ENCODE results near the gene GRHL1.
A peak's percentile ranks its signal among the peaks of the same experiment; 100 is the strongest.

Gene GRHL1

GRCh38 chr2:9971890-9972289 lies 20.4 kb downstream of the GRHL1 start:
- no peak for DNase-seq (ENCODE audit: low spot score)
- Mint-ChIP-seq H3K27ac (no peak overlapping the region), H3K4me1 (ENCODE audit: low read depth) (peaks cover 4% of the 10 kb centered on the region), H3K9me3 (no peaks in the 10 kb centered on the region), H3K36me3 (ENCODE audit: low read depth) (no peaks in the 10 kb centered on the region), H3K4me3 (no peak overlapping the region), H3K27me3 (ENCODE audit: low read depth) (no peaks in the 10 kb centered on the region)

- Mint-ChIP-seq H3K27ac (no peak overlapping the region), H3K4me3 (no peak overlapping the region)
Observed at GRCh38 chr2:9972621-9973479, 21.4 kb downstream of the GRHL1 start.

GRCh38 chr2:9973690-9974089 lies 22.2 kb downstream of the GRHL1 start:
- no peaks in the 10 kb centered on the region for H3K27me3 Mint-ChIP-seq (ENCODE audit: low read depth)
- peaks cover 4% of the 10 kb centered on the region for H3K4me1 Mint-ChIP-seq (ENCODE audit: low read depth)
- no peak for DNase-seq (ENCODE audit: low spot score)
- no peaks in the 10 kb centered on the region for H3K36me3 Mint-ChIP-seq (ENCODE audit: low read depth)
- no peak overlapping the region for H3K4me3 Mint-ChIP-seq
- H3K27ac Mint-ChIP-seq = no peak overlapping the region
- no peaks in the 10 kb centered on the region for H3K9me3 Mint-ChIP-seq

More at GRCh38 chr2:9972621-9973479, 21.4 kb downstream of the GRHL1 start:
- no peaks in the 10 kb centered on the region for H3K36me3 Mint-ChIP-seq (ENCODE audit: low read depth)
- no peaks in the 10 kb centered on the region for H3K9me3 Mint-ChIP-seq
- peak; percentile 32 for DNase-seq (ENCODE audit: low spot score)
- H3K27me3 Mint-ChIP-seq (ENCODE audit: low read depth) = no peaks in the 10 kb centered on the region
- H3K4me1 Mint-ChIP-seq (ENCODE audit: low read depth) = peaks cover 4% of the 10 kb centered on the region

GRCh38 chr2:9974343-9974742 lies 22.9 kb downstream of the GRHL1 start:
- Mint-ChIP-seq H3K36me3 (ENCODE audit: low read depth) (no peaks in the 10 kb centered on the region), H3K27me3 (ENCODE audit: low read depth) (no peaks in the 10 kb centered on the region), H3K27ac (no peak overlapping the region), H3K4me3 (no peak overlapping the region), H3K4me1 (ENCODE audit: low read depth) (peaks cover 4% of the 10 kb centered on the region), H3K9me3 (no peaks in the 10 kb centered on the region)
- no peak for DNase-seq (ENCODE audit: low spot score)

- no peak overlapping the region for H3K4me3 Mint-ChIP-seq
Observed at GRCh38 chr2:9975328-9975727, 23.8 kb downstream of the GRHL1 start.

GRCh38 chr2:9975805-9976447 lies 24.4 kb downstream of the GRHL1 start:
- Mint-ChIP-seq H3K36me3 (ENCODE audit: low read depth) (no peaks in the 10 kb centered on the region), H3K4me3 (no peak overlapping the region), H3K4me1 (ENCODE audit: low read depth) (peaks cover 12% of the 10 kb centered on the region), H3K9me3 (no peaks in the 10 kb centered on the region), H3K27me3 (ENCODE audit: low read depth) (peaks cover 7% of the 10 kb centered on the region), H3K27ac (peak overlapping the region; percentile 35)
- DNase-seq (ENCODE audit: low spot score) = peak; percentile 64

More at GRCh38 chr2:9975328-9975727, 23.8 kb downstream of the GRHL1 start:
- no peaks in the 10 kb centered on the region for H3K9me3 Mint-ChIP-seq
- H3K27ac Mint-ChIP-seq = no peak overlapping the region
- peaks cover 2% of the 10 kb centered on the region for H3K27me3 Mint-ChIP-seq (ENCODE audit: low read depth)
- H3K4me1 Mint-ChIP-seq (ENCODE audit: low read depth) = peaks cover 8% of the 10 kb centered on the region
- H3K36me3 Mint-ChIP-seq (ENCODE audit: low read depth) = no peaks in the 10 kb centered on the region
- DNase-seq (ENCODE audit: low spot score) = no peak

GRCh38 chr2:9979977-9980376 lies 28.5 kb downstream of the GRHL1 start:
- Mint-ChIP-seq H3K27ac (no peak overlapping the region), H3K27me3 (ENCODE audit: low read depth) (peaks cover 17% of the 10 kb centered on the region), H3K9me3 (no peaks in the 10 kb centered on the region), H3K4me3 (no peak overlapping the region), H3K4me1 (ENCODE audit: low read depth) (peaks cover 15% of the 10 kb centered on the region), H3K36me3 (ENCODE audit: low read depth) (no peaks in the 10 kb centered on the region)
- DNase-seq (ENCODE audit: low spot score) = no peak

GRCh38 chr2:9980520-9980919 lies 29.0 kb downstream of the GRHL1 start:
- no peak for DNase-seq (ENCODE audit: low spot score)
- Mint-ChIP-seq H3K36me3 (ENCODE audit: low read depth) (no peaks in the 10 kb centered on the region), H3K9me3 (no peaks in the 10 kb centered on the region), H3K27ac (no peak overlapping the region), H3K27me3 (ENCODE audit: low read depth) (peaks cover 19% of the 10 kb centered on the region), H3K4me1 (ENCODE audit: low read depth) (peaks cover 15% of the 10 kb centered on the region), H3K4me3 (no peak overlapping the region)

- Mint-ChIP-seq H3K4me3 (no peak overlapping the region), H3K9me3 (no peaks in the 10 kb centered on the region), H3K4me1 (ENCODE audit: low read depth) (peaks cover 11% of the 10 kb centered on the region), H3K27me3 (ENCODE audit: low read depth) (peaks cover 19% of the 10 kb centered on the region), H3K27ac (no peak overlapping the region), H3K36me3 (ENCODE audit: low read depth) (no peaks in the 10 kb centered on the region)
- no peak for DNase-seq (ENCODE audit: low spot score)
Observed at GRCh38 chr2:9981655-9982054, 30.2 kb downstream of the GRHL1 start.

GRCh38 chr2:9982248-9982647 lies 30.8 kb downstream of the GRHL1 start:
- Mint-ChIP-seq H3K4me3 (no peak overlapping the region), H3K27me3 (ENCODE audit: low read depth) (peaks cover 19% of the 10 kb centered on the region), H3K36me3 (ENCODE audit: low read depth) (no peaks in the 10 kb centered on the region), H3K4me1 (ENCODE audit: low read depth) (peaks cover 11% of the 10 kb centered on the region), H3K27ac (no peak overlapping the region), H3K9me3 (no peaks in the 10 kb centered on the region)
- no peak for DNase-seq (ENCODE audit: low spot score)

GRCh38 chr2:9982891-9983290 lies 31.4 kb downstream of the GRHL1 start:
- Mint-ChIP-seq H3K9me3 (no peaks in the 10 kb centered on the region), H3K4me3 (no peak overlapping the region), H3K4me1 (ENCODE audit: low read depth) (peaks cover 11% of the 10 kb centered on the region), H3K27ac (no peak overlapping the region), H3K27me3 (ENCODE audit: low read depth) (peaks cover 19% of the 10 kb centered on the region), H3K36me3 (ENCODE audit: low read depth) (no peaks in the 10 kb centered on the region)
- DNase-seq (ENCODE audit: low spot score) = no peak

- DNase-seq (ENCODE audit: low spot score) = no peak
- Mint-ChIP-seq H3K9me3 (no peaks in the 10 kb centered on the region), H3K27ac (no peak overlapping the region), H3K4me1 (ENCODE audit: low read depth) (peaks cover 11% of the 10 kb centered on the region), H3K36me3 (ENCODE audit: low read depth) (no peaks in the 10 kb centered on the region), H3K27me3 (ENCODE audit: low read depth) (peaks cover 19% of the 10 kb centered on the region), H3K4me3 (no peak overlapping the region)
Observed at GRCh38 chr2:9983401-9984216, 32.1 kb downstream of the GRHL1 start.

- Mint-ChIP-seq H3K4me1 (ENCODE audit: low read depth) (peaks cover 11% of the 10 kb centered on the region), H3K27me3 (ENCODE audit: low read depth) (peaks cover 19% of the 10 kb centered on the region), H3K27ac (no peak overlapping the region), H3K9me3 (no peaks in the 10 kb centered on the region), H3K36me3 (ENCODE audit: low read depth) (no peaks in the 10 kb centered on the region), H3K4me3 (no peak overlapping the region)
- no peak for DNase-seq (ENCODE audit: low spot score)
Observed at GRCh38 chr2:9984217-9984739, 32.8 kb downstream of the GRHL1 start.
